Kidney capillary endothelial cell (primary cell): ENCODE results near the gene EXOC6.
"Not testable (repeated sequence)": the region's sequence is repeated elsewhere in the genome, so short reads cannot be mapped to it uniquely, and the experiment has no call there.

Source experiments
- DNase-seq: peaks from one replicate; pipeline ENCODE4 v3.0.0-alpha.2; 2018; ENCODE audit warnings: low spot score

The EXOC6 gene

DNA sequence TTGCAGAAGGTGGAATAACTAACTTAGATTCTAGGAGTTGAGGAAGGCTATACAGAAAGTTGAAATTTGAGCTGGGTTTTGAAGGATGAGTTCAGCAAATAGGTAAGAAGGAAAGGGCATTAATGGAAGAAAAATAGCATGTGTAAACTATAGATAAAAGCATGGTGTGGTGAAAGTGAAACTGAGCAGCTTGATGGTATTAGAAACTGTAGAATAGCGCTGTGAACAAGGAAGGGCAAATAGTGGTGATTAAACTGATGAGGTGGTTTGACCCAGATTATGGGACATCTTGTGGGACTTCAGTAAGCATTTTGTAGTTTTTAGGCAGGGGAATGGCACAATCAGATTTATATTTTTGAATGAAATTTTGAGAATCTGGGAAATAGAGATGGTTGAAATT, 90.5 kb downstream of the EXOC6 start:
- DNase-seq = no peak

DNA sequence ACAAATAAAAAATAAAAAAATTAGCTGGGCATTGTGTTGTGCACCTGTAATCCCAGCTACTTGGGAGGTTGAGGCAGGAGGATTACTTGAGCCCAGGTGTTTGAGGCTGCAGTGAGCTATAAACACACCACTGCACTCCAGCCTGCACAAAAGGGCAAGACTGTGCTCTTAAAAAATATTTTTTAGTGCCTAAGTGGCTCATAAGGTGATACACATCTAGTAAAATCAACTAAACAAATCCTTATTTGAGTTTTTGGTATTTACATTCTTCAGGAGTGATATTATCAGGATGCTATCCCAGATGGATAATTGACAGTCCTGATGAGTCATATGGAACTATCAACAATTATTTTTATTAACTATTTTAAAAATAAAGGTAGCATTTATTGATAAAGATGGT, 93.9 kb downstream of the EXOC6 start:
- no peak for DNase-seq

DNA sequence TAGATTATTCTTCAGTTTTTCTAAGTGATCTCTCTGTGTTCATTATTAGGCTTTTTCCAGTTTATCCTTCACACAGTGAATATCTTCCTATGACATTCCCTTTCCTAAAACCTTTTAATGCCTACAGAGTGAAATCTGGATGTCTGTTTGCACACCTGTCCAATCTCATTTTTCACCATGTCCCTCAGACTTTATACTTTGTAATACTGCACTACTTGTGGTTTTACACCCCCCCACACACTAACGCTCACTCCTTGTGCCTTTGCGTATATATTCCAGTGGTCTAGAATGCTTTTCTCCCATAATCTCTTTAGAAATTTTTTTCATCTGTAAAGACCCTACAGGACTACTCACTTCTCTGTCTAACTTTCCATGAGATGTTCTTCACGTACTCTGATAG, 98.2 kb downstream of the EXOC6 start:
- DNase-seq = no peak

DNA sequence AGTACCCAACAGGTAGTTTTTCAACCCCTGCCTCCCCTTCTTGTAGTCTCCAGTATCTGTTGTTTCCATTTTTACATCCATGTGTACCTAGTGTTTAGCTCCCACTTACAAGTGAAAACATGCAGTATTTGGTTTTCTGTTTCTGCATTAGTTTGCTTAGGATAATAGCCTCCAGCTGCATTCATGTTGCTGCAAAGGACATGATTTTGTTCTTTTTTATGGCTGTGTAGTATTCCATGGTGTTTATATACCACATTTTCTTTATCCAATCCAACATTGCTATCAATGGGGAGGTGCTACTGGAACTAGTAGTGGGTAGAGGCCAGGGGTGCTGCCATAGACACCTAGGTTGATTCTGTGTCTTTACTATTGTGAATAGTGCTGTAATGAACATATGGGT, 104.3 kb downstream of the EXOC6 start:
- DNase-seq = not testable (repeated sequence)

DNA sequence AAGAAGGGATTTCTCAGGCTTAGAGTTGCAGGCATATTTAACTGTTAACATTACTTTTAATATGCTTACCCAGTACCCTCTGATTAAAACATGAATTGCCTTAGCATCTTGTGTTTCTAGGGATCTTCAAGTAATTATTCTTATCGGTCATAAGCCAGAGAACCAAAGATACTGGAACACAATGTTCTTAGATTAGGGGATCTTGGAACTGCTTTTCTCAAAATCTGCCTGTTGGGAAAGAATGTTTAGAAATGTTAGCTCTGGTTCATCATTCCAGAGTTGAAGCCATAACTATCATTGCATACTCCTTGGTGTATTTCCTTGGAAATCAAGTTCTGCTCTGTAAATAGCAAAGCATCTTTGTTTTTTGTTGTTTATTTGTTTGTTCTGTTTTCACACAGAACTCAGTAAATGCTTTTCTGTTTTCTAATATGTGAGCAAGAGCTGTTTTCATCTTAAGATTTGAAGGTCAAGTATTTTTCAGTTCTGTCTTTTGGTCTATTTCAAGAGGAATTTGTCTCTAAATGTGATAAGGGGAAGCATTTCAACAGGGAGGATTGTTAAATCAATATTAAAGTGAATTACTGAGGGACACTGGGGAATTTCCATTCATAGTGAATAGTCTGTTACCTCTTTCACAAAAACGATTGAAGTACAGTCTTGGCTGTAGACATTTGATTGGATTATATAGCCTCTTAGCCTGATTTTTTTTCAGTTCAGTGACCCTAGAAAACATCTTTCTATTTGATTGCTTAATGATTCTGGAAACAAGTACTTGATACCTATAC, 109.1 kb downstream of the EXOC6 start:
- DNase-seq = no peak

DNA sequence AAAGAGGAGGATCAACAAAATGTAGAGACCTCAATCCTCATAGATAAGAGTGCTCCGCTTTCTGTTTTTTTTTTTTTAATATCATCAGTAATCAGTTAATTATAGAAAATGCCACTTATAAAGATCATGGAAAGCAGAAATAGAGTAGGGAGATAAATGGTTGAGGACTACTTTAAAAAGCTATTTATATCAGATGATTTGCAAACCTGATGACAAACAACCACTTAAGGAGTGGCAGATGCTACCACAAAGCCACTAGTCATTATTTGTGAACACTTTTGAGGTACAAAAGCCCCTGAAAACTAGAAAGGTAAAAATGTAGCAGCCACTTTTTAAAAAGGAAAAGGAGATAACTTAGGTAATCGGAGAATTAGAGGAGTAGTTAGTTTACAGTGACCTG, 113.3 kb downstream of the EXOC6 start:
- no peak for DNase-seq

DNA sequence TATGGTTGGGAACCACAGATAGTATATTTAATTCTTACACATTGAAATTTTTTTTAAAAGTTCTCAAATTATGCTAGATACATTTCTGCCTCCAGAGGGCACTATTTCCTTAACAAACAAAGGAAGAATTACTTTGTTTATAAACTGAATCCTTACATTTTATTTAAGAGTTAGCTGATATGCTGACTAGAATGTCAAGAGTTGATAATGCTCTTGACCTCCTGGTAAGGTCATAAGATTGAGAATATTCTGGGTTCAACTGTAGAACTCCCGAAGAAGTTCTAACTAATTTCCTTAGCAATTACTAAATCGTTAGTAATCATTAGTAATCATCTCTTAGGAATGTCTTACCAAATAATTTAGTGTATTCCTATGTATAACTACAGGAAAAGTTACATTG, 117.0 kb downstream of the EXOC6 start:
- peak; percentile 48 for DNase-seq

DNA sequence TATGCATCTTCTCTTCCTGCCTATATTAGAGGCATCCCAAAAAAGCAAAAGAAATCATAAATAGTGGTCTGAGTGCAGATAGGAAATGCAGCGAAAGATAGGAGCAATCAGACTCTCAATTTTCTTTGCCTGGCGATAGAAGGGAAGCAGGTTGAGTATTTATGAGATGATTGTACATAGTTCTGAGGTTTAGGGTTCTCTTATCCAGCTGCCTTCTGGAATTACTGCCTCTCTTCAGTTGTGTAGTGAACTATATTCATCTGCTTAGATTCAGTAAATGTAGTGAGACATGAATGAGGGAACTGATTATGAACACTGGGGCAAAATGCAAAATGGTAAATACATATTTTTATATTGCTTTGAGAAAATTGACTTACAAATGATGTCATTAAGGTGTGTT, 119.3 kb downstream of the EXOC6 start:
- DNase-seq = no peak

DNA sequence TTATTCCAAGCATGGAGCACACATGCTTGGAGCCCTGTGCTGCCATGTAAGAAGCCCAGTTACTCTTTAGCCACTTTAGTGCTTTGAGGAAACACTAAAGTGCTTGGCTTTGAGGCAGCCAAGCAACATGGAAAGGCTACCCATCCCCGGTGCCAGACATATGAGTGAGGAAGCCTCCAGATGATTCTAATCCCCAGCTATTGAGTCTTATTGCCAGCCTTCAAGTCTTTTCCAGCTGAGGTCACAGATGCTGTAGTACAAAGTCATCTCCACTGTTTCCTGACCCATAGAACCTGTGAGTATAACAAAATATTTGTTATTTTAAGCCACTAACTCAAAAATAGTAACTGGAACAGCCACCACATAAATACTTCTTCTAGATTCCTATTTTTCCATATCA, 120.8 kb downstream of the EXOC6 start:
- peak; percentile 12 for DNase-seq

DNA sequence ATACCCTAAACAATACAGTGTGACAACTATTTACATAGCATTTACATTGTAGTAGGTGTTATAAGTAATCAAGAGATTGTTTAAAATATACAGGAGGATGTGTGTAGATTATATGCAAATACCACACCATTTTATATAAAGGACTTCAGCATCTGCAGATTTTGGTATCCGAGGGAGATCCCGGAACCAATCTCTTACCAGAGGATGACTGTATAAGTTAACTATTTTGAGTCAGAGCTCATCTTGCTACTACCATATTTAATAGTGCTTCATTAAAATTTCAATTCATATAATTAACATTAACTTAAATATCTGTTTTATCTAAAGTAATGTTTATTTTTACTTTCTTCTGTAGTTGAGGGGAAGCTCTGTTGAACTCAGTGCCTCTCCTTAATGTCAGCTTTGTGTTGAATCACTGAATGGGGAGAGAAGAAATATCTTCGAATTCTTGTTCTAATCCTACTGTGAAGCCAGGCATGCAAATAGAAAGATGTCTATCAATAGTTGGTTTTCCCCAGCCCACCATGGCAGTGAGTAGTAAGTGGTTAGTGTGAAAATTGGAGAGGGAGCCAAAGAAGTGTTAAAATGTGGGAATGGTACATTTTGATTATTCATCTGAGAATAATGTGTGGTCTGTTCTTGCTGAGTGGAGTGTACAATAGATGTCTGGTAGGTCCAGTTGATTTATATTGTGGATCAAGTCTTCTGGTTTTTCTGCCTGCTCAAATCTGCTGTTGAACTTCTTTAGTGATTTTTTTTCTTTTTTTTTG, 122.2 kb downstream of the EXOC6 start:
- no peak for DNase-seq

DNA sequence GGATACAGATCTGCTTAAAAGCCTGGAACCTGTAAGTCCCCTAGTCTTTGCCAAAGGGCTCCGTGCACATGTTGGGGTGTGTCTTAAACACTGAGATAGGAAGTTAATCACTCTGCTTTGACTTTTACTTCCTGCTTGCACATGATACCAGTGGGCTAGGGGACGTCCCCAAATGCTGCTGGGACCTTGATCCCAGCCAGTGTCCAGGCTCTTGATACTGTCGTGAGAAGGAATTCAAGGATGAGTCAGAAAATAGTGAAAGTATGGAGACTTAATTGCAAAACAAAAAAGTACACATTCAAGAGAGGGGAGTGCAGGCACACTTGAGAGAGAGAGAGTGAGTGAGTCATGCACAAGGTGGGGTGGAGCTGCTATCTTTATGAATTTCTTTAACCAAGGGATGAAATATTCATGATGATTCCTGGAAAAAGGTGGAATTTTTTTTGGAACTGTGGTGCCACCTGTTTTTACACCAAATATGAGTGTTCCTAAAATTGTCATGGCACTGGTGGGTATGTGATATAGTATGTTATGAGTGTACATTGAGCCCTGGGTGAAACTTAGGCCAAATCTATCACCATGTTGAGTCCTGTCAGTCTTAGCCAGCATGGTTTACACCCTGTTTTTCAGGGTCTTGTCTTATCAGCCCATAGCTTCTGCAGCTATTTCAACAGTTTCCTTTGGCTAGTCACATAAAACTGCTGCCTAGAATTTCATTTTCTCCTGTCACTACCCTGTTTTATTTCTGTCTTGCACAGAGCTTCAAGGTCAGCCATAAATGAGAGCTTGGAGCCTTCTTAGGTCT, 123.9 kb downstream of the EXOC6 start:
- peak; percentile 58 for DNase-seq

DNA sequence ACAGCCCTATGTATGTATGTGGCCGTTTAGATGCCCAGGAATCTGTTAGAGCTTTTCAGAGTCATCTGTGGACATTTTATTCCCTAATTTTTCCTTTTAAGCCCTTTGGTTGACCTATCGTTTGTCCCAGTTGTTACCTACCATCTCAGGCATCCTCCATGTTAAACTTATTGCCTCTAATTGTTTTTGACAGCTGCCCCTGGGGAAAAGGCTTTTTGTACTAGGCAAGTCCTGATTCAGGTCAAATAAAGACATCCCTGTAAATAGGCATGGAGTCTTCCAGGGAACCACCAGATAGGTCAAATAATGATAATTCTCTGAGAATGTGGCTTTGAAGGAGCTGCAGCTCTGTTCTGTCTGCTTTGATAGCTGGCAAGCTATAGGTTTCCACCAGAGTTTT, 124.6 kb downstream of the EXOC6 start:
- no peak for DNase-seq

DNA sequence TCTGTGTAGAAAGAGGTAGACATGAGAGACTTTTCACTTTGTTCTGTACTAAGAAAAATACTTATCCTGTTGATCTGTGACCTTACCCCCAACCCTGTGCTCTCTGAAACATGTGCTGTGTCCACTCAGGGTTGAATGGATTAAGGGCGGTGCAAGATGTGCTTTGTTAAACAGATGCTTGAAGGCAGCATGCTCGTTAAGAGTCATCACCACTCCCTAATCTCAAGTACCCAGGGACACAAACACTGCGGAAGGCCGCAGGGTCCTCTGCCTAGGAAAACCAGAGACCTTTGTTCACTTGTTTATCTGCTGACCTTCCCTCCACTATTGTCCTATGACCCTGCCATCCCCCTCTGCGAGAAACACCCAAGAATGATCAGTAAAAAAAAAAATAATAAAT, 128.0 kb downstream of the EXOC6 start:
- not testable (repeated sequence) for DNase-seq

DNA sequence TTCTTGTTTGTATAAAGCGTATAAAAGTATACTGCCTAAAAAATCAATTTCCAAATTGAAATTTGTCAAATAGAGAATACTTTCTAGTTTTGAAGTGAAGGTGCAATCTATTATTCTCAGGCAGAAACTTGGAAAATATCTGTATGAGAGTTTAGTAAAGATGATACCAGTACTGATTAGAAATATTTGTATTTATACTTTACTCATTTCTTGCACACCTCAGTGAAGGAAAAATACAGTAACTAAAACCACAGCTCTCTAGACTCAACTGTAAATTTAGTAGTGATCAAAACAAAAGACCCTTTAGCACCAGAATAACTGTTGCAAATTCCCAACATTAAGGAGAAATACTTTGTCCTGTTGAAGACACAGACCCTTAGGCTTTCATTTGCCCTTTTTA, 140.9 kb downstream of the EXOC6 start:
- DNase-seq = no peak

DNA sequence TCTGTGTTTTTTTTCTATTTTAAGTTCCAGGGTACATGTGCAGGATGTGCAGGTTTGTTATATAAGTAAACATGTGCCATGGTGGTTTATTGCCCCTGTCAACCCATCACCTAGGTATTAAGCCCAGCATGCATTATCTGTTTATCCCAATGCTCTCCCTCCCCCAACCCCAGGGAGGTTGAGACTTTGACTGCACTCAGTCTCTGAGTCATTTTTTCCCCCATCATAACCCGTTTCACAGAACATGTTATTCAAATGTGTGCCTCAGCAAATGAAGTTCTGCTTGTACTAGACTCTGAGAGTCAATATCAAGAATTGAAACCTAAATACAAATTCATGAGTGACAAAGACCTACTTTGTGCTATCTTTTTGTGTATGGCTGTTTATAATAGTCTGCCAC, 142.3 kb downstream of the EXOC6 start:
- no peak for DNase-seq

DNA sequence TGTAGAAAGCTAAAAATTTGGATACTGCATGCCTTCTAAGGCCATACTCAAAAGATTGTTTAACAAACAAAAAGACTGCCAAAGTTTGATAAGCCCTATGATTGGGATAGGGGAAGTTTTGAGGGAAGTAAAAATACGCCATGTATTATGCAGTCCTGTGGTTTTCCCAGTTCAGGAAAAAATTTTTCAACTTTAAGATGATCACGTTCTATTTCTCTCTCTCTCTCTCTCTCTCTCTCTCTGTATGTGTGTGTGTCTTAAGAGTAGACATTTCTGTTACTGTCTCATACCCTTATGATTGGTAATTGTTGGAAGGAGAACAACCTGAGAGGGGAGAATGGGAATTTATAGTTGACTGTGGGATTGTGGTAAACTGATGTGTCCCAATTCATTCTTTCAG, 143.2 kb downstream of the EXOC6 start:
- no peak for DNase-seq

DNA sequence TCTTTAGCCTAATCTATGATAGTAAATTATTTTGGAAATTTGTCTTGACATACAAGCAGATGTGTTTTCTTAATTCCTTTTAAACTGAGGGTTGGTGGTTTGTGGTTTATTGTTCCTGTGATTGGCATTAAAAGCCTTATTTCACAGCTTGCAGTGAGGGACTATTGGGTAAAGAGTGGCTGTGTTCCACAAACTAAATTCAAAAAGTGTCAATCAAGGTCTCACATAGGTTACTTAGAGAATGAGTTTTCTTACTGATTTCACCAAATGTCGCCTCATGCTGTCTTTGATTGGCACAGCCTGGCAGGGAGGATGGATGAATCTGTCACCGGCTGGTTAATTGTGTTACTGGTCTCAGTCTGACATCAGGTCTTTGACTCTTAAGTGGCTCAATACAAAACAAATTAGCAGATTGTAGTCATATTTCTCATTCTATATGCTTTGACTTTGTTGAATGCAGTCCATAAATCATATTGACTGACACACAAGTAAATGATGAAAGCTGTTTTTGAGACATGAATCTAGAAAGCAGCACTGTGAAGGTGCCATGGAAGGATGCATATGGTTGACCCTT, 145.5 kb downstream of the EXOC6 start:
- DNase-seq = no peak

DNA sequence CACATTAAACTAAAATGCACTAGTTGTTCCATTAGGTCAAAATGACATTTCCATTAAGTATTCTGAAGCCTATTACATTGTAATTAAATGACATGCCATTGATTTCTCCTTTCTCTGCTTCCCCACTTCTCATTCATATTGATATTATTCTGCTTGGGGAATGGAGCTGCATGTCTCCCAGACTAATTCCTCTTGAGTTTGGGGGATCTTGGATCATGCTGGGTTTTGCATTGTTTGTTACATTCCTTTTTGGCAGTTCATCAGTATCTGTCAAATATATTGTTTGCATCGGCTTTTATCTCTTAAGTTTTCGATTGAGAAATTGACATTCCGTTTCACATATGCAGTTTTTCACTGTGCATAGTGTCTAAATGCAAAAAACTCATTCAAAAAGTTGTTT, 147.2 kb downstream of the EXOC6 start:
- no peak for DNase-seq

DNA sequence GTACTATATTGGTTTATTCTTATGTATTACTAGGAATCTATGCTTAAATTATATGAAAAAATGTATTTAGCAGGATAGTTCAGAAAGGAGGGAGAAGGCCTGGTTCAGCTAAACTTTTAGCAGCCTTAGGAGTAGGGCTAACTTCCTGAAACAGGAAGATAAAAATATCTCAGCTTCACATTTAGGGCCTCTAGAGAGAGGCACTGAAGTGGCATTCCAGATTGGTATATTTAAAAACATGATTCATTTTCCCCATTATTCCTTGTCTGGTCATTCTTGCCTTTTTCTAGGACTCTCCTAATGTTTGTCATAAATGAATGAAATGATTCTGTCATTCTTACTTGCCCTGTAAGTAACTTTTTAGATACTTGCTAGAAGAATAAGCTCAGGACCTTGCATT, 149.3 kb downstream of the EXOC6 start:
- DNase-seq = peak; percentile 8

DNA sequence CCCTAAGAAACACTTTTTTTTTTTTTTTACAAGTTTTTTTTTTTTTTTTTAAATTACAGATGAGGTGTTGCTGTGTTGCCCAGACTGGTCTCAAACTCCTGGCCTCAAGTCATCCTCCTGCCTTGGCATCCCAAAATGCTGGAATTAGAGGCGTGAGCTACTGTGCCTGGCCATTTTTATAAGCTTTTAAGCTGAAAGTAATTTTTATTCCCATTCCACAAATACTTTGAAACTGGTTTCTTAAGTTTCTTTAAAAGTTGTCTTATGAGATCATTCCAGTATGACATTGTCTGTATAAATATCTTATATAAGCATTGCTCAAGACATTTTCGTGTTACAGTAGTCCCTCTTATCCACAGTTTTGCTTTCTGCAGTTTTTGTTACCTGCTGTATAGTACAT, 150.9 kb downstream of the EXOC6 start:
- DNase-seq = no peak

DNA sequence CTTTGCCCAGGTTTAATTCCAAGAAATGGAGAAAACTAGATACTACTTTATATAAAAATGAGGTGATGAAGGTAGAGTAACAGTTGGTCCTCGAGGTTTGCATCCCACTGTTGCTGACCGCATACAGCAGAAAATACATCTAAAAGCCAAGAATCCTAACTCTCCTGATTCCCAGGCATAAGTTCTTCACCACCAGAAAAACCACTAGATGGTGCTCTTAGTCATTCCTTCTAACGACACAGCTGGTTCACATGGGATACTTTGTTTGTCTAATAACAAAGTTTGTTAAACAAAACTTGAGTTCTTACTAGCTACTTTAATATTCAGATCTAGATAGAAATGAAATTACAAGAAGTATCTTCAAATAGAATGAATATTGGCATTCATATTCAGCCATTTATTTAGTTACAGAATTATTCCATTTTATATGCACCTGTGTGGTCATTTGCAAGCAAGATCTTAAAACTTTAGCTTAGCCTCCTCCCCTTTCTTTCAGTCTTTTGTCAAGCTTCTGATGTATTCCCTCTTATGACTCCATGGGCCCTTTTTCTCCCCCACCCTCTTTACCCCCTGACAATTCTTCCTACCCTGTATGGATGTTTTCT, 158.2 kb downstream of the EXOC6 start:
- peak; percentile 28 for DNase-seq

DNA sequence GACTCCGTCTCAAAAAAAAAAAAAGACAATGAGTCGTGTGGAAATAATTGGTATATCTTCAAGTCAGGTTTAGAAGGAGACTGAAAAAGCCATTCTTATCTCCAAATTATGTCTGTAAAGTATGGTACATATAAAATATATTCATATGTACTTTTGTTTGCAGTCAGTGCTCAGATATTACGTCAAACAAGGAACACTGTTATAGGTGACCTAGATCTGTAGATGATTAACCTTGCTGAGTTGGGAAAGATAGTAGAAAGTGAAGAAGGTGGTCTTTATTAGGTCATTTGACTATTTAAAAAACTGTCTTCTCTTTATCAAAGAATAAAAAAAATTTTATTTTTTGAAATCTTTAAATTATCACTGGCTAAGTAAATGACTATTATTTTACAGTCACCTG, 167.4 kb downstream of the EXOC6 start:
- DNase-seq = no peak
